ENCODE data around the gene CDH20.
A peak's percentile ranks its signal among the peaks of the same experiment; 100 is the strongest.

CDH20 gene

DNA sequence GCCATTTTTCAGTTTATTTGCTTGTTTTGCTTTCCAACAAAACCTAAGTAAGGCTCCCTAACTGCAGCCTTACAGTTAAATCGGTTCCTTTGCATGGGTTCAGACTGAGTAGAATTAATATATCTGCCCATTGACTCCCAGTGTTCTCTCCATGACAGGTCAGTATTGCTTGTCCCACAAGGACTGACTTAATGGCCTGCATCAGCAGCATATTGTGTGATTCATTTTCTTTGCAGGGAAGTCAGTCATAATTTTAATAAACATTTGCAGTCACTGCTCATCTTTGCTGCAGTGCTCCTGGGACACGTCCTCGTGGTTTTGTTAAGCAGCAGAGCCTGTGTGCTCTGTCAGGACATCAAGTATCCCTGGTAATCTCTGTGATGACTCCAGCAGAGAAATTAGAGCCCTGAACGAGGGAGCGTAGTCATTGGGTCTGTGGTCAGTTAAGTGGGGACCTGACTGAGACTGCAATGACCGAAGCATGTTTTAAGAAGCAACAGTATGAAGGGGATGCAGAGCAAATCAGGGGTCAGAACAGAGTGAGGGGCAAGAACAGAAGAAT lies 93.3 kb downstream of the CDH20 start:
- no peak for DNase-seq (ENCODE audit: low read depth, low spot score)

DNA sequence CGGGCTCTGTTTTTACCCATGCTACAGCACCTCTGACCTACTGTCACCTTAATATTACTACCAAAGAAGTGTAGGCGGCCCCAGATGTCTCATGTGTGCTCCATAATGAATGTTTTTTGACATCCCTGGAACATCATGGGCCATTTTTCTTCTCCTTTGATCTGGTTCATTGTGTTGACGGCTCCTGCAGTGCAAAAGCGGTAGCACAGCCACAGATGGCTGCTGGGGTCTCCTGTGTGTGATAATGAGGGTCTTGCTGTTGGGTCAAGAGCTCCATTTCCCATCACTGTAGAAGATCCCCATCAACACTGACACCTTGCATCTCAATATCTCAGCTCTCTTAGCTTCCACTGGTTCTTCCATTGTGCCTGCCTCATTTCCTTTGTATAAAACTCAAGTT lies 95.0 kb downstream of the CDH20 start:
- no peak for DNase-seq (ENCODE audit: low read depth, low spot score)

DNA sequence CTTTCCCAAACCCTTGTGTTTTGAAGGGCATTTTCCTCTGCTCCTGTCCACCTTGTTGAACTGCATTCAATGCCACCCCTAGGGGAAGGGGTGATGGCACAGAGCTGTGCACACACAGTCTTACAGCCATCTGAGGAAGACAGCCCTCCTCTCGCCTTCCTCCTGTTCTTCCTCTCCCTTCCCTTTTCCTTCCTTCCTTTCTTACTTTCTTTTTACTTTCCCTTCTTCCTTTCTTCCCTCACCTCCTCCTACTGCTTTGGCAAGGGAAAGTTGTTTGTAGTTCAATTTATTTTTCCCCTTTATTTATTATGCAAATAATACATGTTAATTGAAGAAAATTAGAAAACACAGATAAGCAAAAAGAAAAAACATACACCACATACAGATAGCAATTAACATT lies 99.4 kb downstream of the CDH20 start:
- no peak for DNase-seq (ENCODE audit: low read depth, low spot score)

DNA sequence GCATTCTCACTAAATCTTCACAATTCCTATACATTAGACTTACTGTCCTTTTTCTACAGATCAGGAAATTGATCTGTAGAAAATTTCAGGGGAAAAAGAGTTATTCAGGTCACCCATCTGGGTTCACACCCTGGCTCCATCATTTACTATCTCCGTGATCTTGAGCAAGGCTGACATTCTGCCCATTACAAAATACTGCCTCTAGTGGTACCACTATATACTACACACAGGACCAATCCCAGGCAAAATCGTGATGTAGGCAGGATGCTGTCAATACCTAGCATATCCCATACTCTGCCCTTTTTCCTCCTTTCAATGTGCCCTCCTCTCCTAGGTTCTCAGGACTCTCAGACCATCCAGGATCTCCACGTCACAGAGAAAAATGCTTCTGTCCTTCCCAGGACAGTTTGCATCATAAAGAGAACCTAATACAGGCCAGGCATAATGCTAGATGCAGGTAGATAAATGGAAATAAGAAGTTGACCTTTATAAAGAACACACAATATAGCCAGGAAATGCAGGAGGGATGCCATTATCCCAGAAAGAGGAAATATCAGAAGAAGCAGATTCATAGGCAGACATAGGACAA lies 101.9 kb downstream of the CDH20 start:
- DNase-seq (ENCODE audit: low read depth, low spot score): peak; percentile 12

DNA sequence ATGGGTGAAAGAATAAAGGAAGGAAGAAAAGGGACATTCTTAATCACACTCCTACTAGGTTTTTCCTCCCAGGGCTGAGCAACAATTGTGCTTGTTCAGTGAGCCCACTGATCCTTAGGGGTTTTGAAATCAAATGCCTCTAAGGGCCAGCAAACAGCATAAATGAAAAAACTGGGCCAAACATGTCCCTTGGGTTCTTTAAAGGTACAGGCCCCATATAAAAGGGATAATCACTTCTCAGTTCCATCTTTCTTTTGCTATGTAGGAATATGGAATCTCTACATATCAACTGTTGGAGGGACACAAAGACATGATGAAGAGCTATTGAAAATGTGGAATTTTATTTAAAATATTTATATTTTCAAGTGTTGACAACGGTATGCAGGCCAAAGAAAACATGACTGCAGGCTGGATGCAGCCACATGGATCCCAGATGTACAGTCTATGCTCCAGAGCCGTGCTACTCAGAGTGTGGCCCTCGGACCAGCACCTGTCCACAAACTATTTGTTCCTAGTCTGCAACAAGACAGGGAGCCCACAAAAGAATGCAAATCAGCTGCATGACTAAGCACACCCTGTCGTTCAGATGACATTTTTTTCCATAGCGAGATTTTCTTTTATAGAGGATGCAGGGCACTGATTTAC lies 110.0 kb downstream of the CDH20 start:
- no peak for DNase-seq (ENCODE audit: low read depth, low spot score)

DNA sequence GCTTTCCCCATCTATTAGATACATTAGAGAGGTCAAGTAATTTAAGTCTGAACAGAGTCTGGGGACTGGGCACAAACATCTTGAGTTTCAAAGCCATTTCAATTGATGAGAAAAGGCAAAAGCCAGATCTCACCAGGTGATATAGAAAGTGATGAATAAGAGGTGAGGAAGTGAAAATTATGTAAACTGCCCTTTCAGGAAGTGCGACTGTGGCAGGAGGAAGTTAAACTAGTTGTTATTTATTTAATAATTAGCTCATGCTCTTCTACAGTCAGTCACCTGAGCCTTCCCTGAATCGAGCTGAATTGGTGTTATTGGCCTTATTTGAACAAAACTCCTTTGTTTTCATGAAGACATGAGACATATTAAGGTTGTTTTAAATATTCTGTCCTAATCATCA lies 115.1 kb downstream of the CDH20 start:
- DNase-seq (ENCODE audit: low read depth, low spot score): no peak

DNA sequence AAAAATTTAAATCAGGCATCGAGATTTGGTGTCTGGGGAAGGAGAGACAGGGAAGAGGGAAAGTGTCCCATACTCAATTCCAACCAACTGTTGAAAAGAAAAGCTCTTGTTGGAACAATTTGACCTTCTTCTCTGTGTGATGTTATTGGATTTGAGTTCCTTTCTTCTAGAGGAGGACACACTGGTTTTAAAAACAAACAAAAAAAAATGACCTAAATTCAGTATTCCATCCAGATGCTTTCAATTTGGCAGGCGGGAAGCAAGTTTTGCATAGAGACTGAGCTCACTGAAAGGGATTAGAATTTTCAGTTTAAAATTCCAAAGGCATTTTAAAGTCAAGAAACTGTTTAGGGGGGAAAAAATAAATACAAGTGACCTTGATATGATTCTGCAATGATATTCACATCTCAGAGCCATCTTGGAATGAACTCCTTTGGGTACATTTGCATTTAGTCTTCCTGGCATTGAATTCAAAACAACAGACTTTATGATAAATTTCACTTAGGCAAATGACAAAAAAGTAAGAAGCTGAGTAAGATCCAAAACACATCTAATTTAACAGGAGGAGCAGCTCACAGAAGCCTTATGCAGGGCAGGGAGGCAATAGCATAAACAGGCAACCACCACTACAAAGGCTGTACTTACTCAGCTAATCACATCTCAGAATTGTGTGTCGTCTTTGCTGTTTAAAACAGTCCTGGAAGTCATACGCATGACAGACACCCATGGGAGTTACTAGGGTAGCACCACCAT lies 126.8 kb downstream of the CDH20 start:
- no peak for DNase-seq (ENCODE audit: low read depth, low spot score)

DNA sequence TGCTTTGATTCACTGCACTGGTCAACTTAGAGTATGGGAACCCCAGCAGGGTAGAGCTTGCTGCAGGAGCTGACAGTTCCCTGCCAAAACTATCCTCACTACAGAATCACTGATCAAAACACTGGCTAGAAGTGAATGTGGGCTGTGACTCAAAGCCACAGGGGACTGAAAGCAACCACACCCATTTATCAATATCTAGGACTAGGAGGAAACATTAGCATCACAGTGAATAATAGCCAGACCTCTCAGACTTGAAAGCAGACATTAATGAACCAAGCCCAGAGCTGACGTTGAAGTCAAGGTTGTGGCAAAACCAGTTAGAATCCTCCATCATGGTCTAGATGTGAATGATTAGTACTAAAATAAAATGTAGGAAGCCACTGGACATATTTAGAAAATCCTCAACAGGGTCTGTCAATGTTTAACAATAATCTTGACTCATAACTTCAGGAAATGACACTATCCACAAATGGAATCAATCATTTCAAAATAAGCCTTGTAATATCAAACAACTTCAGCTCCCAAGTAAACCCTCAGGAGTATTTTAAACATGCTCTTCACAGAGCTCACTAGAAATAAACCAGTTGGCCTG lies 131.4 kb downstream of the CDH20 start:
- no peak for DNase-seq (ENCODE audit: low read depth, low spot score)

DNA sequence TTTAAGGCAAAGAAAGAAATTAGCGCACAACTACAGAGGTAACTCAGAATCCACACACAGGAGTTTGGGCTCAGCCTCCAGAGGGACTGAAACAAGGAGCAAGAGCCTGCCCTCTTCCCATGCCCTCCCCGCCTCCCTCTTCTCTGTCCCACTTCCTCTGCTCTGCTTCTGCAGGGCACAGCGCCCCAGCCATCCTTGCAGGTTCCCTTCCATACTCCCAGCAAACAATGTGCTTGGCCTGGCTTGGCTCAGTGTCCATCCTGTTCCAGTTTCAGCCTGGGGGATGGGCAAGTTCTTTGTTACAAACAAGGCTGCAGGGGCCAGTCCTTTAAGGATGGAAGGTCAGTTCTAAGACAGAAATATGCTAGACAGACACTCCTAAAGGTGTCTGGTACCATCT lies 133.5 kb downstream of the CDH20 start:
- no peak for DNase-seq (ENCODE audit: low read depth, low spot score)

DNA sequence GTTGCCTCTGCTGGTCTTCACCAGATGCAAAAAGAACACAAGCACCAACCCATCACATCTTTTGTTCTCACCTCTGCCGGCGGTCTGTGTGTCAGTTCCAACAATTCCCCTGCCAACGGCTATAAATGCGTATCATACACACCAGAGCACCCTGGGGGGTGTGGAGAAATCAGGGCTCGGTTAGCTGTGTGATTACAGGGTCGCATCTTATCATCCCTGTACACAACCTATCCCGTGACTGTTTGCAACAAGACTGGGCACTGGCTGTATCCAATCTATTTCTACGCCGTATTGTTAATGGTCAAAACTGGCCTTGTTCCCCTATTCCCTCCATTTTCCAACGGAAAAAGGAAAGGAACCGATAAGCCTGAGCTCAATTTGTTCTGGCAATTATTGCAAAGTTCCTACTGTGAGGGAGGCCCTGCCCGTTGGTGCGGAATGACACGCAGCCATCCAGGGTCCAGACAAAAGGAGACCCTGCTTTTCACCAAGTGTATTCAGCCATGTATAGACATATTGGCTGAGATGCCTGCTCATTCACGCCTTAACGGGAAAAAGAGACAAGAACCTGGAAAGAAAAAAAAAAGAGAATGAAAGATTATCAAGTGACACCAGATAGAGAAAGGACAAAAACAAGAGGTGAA lies 136.9 kb downstream of the CDH20 start:
- DNase-seq (ENCODE audit: low read depth, low spot score): no peak

DNA sequence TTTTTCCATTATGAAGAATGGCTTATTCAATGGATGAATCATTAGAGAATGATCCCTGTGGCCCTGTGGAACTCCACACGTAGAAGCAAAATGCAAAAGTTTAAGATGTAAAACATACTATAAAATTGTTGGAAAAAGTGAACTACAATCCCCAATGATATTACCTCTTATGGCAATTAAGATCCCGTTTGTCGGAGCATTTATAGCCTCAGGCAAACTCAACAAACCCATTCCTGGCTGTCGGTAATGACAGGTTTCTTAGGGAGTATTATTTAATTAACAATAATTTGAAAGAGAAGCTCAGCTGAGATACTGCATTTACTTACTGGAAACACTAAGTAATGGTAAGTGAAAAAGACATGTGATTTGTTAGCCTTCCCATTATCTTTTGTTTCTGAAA lies 138.3 kb downstream of the CDH20 start:
- no peak for DNase-seq (ENCODE audit: low read depth, low spot score)

DNA sequence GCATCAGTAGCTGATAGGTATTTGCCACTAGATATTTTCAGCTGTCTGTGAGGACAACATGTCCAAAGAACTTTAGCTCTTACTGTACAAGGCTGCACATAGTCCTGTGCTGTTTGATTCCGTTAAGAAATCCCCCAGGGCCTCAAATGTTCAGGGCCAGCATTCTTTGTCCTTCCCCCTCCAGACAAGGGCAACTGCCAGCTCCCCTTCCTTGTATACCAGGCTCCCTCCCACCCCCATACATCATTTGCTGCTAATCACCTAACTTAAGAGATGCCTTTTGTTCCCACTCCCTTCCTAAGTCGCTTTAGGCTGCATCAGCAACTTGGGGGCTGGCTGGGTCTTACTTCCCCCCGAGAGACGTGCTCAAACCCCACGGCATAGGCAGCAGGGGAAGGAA lies 138.7 kb downstream of the CDH20 start:
- DNase-seq (ENCODE audit: low read depth, low spot score): no peak

DNA sequence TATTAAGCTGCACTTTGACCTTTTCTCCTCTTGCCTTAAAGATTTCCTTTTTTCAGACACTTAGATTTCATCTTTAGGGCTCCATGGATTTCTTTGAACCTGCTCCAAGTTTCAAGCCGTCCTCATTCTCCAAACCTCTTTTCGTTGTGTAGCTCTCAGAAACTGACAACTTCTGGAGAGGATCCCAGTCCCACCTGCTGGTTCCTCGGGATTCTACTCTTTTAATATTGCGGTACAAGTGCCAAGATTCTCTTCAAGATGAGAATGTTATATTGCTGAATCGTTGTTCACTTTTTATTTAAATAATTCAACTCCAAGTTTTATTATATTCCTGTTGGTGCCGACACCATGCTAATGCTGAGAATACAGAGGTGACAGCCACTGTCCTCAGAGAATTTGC lies 141.1 kb downstream of the CDH20 start:
- no peak for DNase-seq (ENCODE audit: low read depth, low spot score)

DNA sequence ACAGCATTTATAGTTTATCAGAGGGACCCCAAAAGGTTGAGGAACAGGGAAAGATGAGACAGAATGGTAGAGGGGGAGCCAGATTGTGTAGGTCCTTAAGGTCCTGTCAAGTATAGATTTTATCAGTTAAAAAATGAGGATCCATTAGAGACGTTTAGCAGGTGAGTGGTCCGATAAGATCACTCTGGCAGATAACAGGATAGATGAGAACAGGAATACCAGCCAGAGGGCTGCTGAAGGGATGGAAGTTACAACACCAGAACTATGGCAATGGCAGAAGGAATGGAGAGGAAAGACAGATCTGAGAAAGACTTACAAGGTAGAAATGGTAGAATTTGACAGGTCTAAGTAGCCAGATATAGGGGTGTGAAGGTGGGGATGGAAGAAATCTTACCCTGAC lies 141.7 kb downstream of the CDH20 start:
- DNase-seq (ENCODE audit: low read depth, low spot score): no peak

DNA sequence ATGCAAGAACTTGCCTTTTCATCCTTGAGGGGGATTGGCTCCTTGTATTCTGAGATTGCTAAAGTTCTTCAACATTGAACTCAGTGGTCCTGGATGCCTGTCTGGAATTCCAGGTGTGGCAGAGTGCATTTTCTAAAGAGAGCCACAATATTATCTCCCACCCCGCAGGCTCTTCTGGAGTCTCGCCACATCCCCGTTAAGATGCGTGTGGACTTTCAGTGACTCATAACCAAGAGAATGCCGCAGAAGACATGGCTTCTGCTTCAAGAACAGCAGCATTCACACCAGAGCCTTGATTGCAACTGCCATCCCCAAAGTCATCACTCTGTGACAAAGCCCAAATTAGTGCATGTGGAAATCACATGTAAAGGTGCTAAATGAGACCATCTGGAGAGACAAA lies 142.7 kb downstream of the CDH20 start:
- no peak for DNase-seq (ENCODE audit: low read depth, low spot score)

DNA sequence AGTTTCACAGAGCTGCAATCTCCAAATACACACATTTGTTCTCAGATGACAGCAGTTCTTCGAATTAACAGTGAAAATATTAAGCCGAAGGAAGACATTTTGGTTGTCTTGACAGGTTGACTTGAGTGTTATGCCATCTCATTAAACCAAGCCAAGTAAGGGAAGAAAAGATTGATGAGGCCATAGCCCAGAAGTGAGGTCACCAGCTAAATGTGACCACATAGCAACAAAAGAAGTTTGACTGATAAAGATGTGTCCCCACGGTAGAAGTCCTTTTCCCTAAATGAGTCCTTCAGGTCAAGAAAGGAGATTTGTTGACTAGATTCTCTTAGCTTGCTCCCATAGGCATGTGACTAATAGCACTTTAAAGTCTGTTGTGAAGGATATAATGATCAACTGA lies 156.1 kb downstream of the CDH20 start:
- no peak for DNase-seq (ENCODE audit: low read depth, low spot score)

DNA sequence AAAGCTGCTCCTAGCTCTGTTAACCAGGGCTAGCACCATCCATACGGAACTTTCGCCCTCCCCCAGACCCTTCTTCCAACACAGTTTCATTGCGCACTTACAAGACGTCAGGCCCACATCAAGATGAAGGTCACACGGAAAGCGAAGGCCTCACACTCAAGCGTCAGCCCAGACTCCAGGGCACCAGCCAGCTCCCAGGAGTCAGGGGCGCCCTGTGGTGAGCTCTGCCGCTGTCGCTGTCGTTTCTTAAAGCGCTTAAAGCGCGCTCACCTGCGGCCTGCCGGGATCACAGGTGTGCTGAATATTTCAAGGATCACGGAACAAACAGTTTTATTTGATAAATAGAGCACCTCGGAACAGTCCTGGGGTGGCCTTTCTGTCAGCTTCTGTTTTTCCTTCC lies 163.1 kb downstream of the CDH20 start:
- DNase-seq (ENCODE audit: low read depth, low spot score): no peak

DNA sequence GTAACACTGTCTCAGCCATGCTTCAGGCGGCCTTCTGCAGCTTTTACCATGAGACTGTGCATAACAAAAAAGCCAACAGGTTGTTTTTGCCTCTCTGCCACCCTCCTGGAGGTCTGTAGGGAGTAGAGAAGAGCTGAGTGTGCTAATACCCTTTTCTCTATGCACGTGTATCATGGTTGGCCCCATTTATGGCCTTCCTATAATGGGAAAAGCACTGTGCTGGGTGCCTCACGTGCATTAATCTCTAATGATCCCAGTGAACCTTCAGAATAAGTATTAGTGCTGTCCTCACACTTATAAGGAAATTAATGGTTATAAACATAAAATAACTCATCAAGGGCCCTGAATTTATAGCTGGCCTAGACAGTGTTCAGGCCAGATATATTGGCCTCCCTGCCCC lies 164.2 kb downstream of the CDH20 start:
- no peak for DNase-seq (ENCODE audit: low read depth, low spot score)

DNA sequence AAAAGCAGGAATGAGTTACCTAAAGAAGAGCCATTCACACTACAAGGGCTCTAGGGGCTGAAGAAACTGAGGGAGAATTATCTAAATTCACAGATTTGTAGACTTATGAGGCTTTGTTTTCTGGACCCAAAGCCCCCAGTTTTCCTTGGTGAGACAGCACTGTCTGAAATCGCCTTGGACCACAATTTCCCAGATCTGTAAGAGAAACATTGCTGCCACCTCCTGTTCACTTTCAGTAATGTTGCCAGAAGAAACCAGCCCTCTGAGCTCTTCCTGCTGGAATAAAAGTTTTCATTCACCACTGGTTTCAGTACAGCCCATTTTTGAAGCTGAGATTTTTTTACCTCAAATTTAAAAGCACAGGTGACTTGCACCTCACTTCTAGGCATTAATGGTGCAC lies 169.2 kb downstream of the CDH20 start:
- DNase-seq (ENCODE audit: low read depth, low spot score): peak; percentile 9

DNA sequence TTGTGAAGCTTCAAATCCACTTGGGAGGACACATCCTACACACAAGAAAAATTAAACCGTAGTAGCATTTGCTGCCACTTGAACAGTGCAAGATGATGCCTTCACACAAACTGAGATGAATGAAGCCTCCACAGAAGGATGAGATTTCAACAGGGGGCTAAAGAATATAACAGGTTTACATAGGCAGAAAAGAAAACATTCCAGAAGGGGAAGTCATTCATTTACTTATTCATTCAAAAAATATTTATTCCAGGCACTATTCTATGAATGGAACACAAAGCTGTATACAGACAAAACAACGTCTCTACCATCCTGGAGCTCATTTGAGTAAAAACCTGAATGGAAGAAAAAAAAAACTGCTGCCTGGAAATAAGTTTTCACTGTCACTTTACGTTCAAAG lies 170.5 kb downstream of the CDH20 start:
- no peak for DNase-seq (ENCODE audit: low read depth, low spot score)

DNA sequence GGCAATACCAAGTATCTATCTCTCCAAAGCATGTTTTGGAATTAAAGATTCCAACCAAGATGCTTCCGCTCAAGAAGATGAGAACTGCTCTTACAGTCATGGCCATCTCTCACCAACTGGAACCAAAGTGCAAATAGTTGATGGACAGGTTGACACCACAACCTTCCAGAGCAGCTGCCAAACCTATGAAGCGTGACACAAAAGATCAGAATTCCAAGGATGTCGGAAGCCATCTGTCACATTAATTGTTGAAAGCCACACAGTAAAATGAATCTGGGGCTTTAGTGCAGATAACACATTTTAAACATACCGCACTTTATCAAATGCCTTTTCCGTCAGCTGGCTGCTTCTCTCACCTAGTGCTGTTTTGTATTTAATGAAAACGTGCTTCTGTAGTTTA lies 195.7 kb downstream of the CDH20 start:
- no peak for DNase-seq (ENCODE audit: low read depth, low spot score)

DNA sequence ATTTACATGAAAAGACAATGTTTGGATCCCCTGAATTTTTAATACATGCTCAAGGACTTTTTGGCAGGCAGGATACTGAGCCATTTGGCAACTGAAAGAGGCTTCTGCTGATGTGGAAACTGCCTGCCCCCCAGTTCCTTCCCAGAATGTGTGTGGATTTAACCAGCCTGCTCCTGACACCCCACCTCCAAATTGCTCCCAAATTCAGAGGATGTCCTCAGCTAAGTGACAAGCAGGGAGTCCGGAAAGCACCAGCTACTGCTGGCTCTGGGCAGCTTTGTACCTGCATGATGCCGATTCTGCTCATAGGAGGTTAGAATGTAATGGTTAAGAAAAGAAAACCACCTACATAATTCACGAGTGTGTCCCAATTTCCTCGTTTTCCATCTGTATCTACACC lies 197.5 kb downstream of the CDH20 start:
- DNase-seq (ENCODE audit: low read depth, low spot score): no peak
